GM12874 (cell line): ENCODE measurements around the gene POMC.

Experiments
- CTCF ChIP-seq: IDR thresholded peaks from 2 replicates; pipeline ENCODE4 v1.5.1; 2011; ENCODE audit warnings: low read depth, mild to moderate bottlenecking, control low read depth, low read length, moderate library complexity; ENCODE audit not compliant: insufficient read depth

POMC gene

GRCh38 chr2:25127646-25128045 lies 40.7 kb downstream of the POMC start:
- no peak for TF ChIP-seq CTCF

GRCh38 chr2:25125976-25126375 lies 42.4 kb downstream of the POMC start:
- TF ChIP-seq CTCF = no peak

GRCh38 chr2:25125189-25125588 lies 43.2 kb downstream of the POMC start:
- TF ChIP-seq CTCF = no peak

GRCh38 chr2:25123682-25124081 lies 44.7 kb downstream of the POMC start:
- no peak for TF ChIP-seq CTCF

- TF ChIP-seq CTCF = no peak
Observed at GRCh38 chr2:25122367-25122766, 46.0 kb downstream of the POMC start.

GRCh38 chr2:25119263-25119662 lies 49.1 kb downstream of the POMC start:
- TF ChIP-seq CTCF = no peak

GRCh38 chr2:25116956-25117355 lies 51.4 kb downstream of the POMC start:
- TF ChIP-seq CTCF = no peak

GRCh38 chr2:25115902-25116301 lies 52.5 kb downstream of the POMC start:
- TF ChIP-seq CTCF = no peak
